HG03520 (cell line): ENCODE data around the gene BLM.
"Not testable (repeated sequence)": the region's sequence is repeated elsewhere in the genome, so short reads cannot be mapped to it uniquely, and the experiment has no call there.

Source experiments
- ATAC-seq: cut with Tn5 transposase; IDR thresholded peaks from one replicate; pipeline ENCODE4 v1.9.1; 2021; ENCODE audit warnings: mild to moderate bottlenecking, moderate library complexity; ENCODE audit not compliant: unreplicated experiment

BLM gene

GRCh38 chr15:90730290-90730689 lies 13.1 kb downstream of the BLM start:
- no peak for ATAC-seq

- no peak for ATAC-seq
Measured at GRCh38 chr15:90735923-90736322, 18.8 kb downstream of the BLM start.

GRCh38 chr15:90740545-90740944 lies 23.4 kb downstream of the BLM start:
- not testable (repeated sequence) for ATAC-seq

GRCh38 chr15:90742087-90742486 lies 24.9 kb downstream of the BLM start:
- no peak for ATAC-seq

- no peak for ATAC-seq
Measured at GRCh38 chr15:90743407-90743806, 26.3 kb downstream of the BLM start.

GRCh38 chr15:90744759-90745402 lies 27.7 kb downstream of the BLM start:
- ATAC-seq = no peak

GRCh38 chr15:90749754-90750153 lies 32.6 kb downstream of the BLM start:
- no peak for ATAC-seq

GRCh38 chr15:90750186-90750585 lies 33.0 kb downstream of the BLM start:
- no peak for ATAC-seq

- no peak for ATAC-seq
Measured at GRCh38 chr15:90751300-90751825, 34.2 kb downstream of the BLM start.

GRCh38 chr15:90756916-90757315 lies 39.8 kb downstream of the BLM start:
- ATAC-seq = no peak

GRCh38 chr15:90757461-90757860 lies 40.3 kb downstream of the BLM start:
- no peak for ATAC-seq

GRCh38 chr15:90760661-90761232 lies 43.6 kb downstream of the BLM start:
- ATAC-seq = no peak

GRCh38 chr15:90761629-90762028 lies 44.5 kb downstream of the BLM start:
- ATAC-seq = no peak

- ATAC-seq = no peak
Measured at GRCh38 chr15:90762109-90762508, 45.0 kb downstream of the BLM start.

GRCh38 chr15:90763366-90764099 lies 46.4 kb downstream of the BLM start:
- no peak for ATAC-seq

GRCh38 chr15:90765531-90765930 lies 48.4 kb downstream of the BLM start:
- ATAC-seq = no peak

- ATAC-seq = no peak
Measured at GRCh38 chr15:90765966-90766365, 48.8 kb downstream of the BLM start.

- no peak for ATAC-seq
Measured at GRCh38 chr15:90769375-90769774, 52.2 kb downstream of the BLM start.

- no peak for ATAC-seq
Measured at GRCh38 chr15:90773485-90773884, 56.3 kb downstream of the BLM start.

- no peak for ATAC-seq
Measured at GRCh38 chr15:90774731-90775514, 57.8 kb downstream of the BLM start.

GRCh38 chr15:90780916-90781315 lies 63.8 kb downstream of the BLM start:
- ATAC-seq = no peak
